Progenitor cell of endocrine pancreas (in vitro differentiated cells): ENCODE measurements around the gene CCDC188. TPM values are rescaled to one million over a fixed set of nuclear protein-coding genes. Genes with fewer than 3 reads are reported as not detected.

Experiments used
- DNase-seq: peaks from one replicate; pipeline ENCODE4 v3.0.0; 2021; ENCODE audit warnings: low spot score; ENCODE audit not compliant: unreplicated experiment
- H3K27ac Mint-ChIP-seq: 2 replicates; pipeline ENCODE4 v1.8.0; 2021; ENCODE audit warnings: mild to moderate bottlenecking, moderate library complexity, mixed read lengths
- H3K27me3 Mint-ChIP-seq: 2 replicates; pipeline ENCODE4 v1.8.0; 2021; ENCODE audit warnings: mixed read lengths
- H3K36me3 Mint-ChIP-seq: 2 replicates; pipeline ENCODE4 v1.8.0; 2022; ENCODE audit warnings: mixed read lengths; ENCODE audit not compliant: insufficient read depth
- H3K4me1 Mint-ChIP-seq: 2 replicates; pipeline ENCODE4 v1.8.0; 2021; ENCODE audit warnings: low read depth, mixed read lengths
- H3K4me3 Mint-ChIP-seq: 2 replicates; pipeline ENCODE4 v1.8.0; 2021; ENCODE audit warnings: low read depth, mild to moderate bottlenecking, moderate library complexity, mixed read lengths
- H3K9me3 Mint-ChIP-seq: 2 replicates; pipeline ENCODE4 v1.8.0; 2021; ENCODE audit warnings: low read depth, mixed read lengths
- total RNA-seq: library from RNA; stranded (reverse); gene quantifications from 2 replicates; pipeline ENCODE4 v1.2.1, GENCODE V29; 2021
- TF ChIP-seq, protein P1 (sequence below): fragments of 200-600 bp; sonication (generic); IDR thresholded peaks from one replicate; pipeline ENCODE4 v1.5.0; 2021; ENCODE audit warnings: antibody characterized with exemption, mild to moderate bottlenecking; ENCODE audit not compliant: unreplicated experiment

The CCDC188 gene
- total RNA-seq, 1 donor from 2014 or later: 3.3 TPM

GRCh38 chr22:20106849-20107237 lies 44.0 kb downstream of the CCDC188 start:
- peak overlapping the region; percentile 29 for H3K27ac Mint-ChIP-seq
- H3K9me3 Mint-ChIP-seq: no peaks in the 10 kb centered on the region
- H3K27me3 Mint-ChIP-seq: no peaks in the 10 kb centered on the region
- TF ChIP-seq, protein P1, sequence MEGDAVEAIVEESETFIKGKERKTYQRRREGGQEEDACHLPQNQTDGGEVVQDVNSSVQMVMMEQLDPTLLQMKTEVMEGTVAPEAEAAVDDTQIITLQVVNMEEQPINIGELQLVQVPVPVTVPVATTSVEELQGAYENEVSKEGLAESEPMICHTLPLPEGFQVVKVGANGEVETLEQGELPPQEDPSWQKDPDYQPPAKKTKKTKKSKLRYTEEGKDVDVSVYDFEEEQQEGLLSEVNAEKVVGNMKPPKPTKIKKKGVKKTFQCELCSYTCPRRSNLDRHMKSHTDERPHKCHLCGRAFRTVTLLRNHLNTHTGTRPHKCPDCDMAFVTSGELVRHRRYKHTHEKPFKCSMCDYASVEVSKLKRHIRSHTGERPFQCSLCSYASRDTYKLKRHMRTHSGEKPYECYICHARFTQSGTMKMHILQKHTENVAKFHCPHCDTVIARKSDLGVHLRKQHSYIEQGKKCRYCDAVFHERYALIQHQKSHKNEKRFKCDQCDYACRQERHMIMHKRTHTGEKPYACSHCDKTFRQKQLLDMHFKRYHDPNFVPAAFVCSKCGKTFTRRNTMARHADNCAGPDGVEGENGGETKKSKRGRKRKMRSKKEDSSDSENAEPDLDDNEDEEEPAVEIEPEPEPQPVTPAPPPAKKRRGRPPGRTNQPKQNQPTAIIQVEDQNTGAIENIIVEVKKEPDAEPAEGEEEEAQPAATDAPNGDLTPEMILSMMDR: no peak
- H3K4me1 Mint-ChIP-seq: no peaks in the 10 kb centered on the region
- no peak for DNase-seq
- H3K4me3 Mint-ChIP-seq: no peak overlapping the region
- peaks cover 14% of the 10 kb centered on the region for H3K36me3 Mint-ChIP-seq

GRCh38 chr22:20106205-20106848 lies 44.5 kb downstream of the CCDC188 start:
- TF ChIP-seq, protein P1: no peak
- H3K36me3 Mint-ChIP-seq: peaks cover 14% of the 10 kb centered on the region
- no peak for DNase-seq
- no peaks in the 10 kb centered on the region for H3K9me3 Mint-ChIP-seq
- no peak overlapping the region for H3K4me3 Mint-ChIP-seq
- H3K27ac Mint-ChIP-seq: peak overlapping the region; percentile 29
- H3K4me1 Mint-ChIP-seq: no peaks in the 10 kb centered on the region
- H3K27me3 Mint-ChIP-seq: no peaks in the 10 kb centered on the region

DNA sequence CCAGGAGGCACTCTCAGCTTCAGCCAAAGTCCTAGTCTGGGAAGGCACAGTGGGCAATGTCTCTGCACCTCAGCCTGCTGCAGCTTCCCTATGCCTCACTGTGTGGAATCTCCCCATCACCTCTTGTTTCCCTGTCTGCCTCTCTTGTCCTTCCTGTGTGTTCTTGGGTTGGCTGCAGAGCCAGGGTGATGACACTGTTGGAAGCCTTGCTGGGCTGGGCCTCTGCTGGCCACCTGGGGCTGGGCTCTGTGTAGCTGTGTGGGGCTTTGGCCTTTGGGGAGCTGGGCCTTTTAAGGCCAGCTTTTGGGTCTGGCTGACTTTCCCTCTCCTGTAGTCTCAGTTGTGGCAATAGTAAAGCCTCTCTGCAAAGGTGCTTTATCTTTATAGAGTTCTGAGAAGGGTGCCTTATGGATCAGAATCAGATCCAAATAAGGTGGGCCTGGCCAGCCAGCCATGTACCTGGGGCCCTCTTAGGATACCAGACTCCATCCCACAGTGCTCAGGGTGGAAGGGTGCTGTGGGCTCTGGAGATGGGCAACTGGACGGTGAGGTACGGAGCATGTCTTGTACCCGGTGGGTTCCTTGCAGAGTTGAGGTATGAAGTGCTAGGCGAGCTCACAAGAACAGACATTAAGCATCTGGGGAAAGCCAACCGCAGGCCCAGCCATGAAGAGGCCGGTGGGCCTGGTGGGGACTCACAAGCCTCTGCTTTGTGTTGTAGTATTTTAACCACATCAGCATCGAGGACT lies 45.2 kb downstream of the CCDC188 start:
- TF ChIP-seq, protein P1: no peak
- H3K27ac Mint-ChIP-seq: no peak overlapping the region
- no peaks in the 10 kb centered on the region for H3K4me1 Mint-ChIP-seq
- no peak for DNase-seq
- no peaks in the 10 kb centered on the region for H3K9me3 Mint-ChIP-seq
- peaks cover 14% of the 10 kb centered on the region for H3K36me3 Mint-ChIP-seq
- no peaks in the 10 kb centered on the region for H3K27me3 Mint-ChIP-seq
- H3K4me3 Mint-ChIP-seq: no peak overlapping the region

DNA sequence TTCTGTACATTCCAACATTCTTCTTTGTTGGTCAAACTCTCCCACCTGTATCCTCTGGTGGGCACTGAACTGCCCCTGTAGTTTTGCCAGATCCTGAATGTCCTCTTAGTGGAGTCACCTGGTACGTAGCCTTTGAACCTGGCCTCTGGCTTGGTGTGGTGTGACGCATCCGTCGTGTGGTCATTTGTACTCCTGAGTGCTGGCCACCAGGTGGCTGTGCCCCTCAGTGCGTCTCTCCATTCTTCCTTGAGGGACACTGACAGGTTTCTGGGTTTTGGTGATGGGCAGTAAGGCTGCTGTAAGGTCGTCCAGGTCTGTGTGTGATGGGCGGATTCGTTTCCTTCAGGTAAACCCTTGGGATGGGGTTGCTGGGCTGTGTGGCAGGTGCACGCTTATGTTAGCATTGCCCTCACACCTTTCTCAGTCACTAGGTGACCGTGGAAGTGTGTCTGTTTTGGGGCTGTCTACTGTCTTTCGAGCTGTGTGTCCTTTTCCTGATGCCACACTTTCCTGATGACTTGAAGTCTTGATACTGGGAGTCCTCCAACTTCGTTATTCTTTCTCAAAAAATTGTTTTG lies 48.6 kb downstream of the CCDC188 start:
- Mint-ChIP-seq H3K36me3 (peaks cover 10% of the 10 kb centered on the region), H3K27ac (peak overlapping the region; percentile 49), H3K27me3 (no peaks in the 10 kb centered on the region), H3K9me3 (no peaks in the 10 kb centered on the region), H3K4me1 (no peaks in the 10 kb centered on the region), H3K4me3 (no peak overlapping the region)
- TF ChIP-seq, protein P1: peak; percentile 19
- no peak for DNase-seq

DNA sequence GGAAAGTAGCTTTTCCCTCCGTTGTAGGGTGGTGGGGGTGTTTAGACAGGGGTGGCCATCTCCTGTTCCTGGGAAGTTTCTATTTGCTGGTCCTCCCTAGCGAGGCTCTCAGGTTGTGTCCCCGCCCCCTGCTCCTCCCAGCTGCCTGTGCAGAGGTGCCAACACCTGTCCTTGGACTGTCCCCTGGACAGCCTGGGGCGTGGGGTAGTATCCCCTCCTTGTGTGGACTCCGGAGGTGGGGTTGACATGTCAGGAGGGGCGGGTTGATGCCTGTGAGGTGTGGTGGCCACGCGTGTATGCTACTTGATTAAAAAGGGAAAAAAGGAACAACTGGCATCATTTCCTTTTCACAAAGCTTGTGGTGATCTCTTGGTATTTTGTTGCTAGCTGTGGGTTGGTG lies 49.2 kb downstream of the CCDC188 start:
- TF ChIP-seq, protein P1: no peak
- no peaks in the 10 kb centered on the region for H3K27me3 Mint-ChIP-seq
- H3K4me1 Mint-ChIP-seq: no peaks in the 10 kb centered on the region
- no peak for DNase-seq
- H3K27ac Mint-ChIP-seq: no peak overlapping the region
- peaks cover 15% of the 10 kb centered on the region for H3K36me3 Mint-ChIP-seq
- no peaks in the 10 kb centered on the region for H3K9me3 Mint-ChIP-seq
- no peak overlapping the region for H3K4me3 Mint-ChIP-seq
